Panc1 (cell line): ENCODE data around the gene SETD7. TPM values are rescaled to one million over a fixed set of nuclear protein-coding genes. Genes with fewer than 3 reads are reported as not detected.

ENCODE experiments used
- ATAC-seq: fragments of 200-7000 bp; cut with Tn5 transposase; 2 replicates; pipeline ENCODE4 v1.9.1; 2020; ENCODE audit warnings: mild to moderate bottlenecking, moderate library complexity
- BruUV-seq: library from RNA; stranded (reverse); fragments of 400-500 nt; replicated peaks from 2 replicates; lab custom pipeline; 2021; lab: Mats Ljungman, UMichigan
- CTCF ChIA-PET: fragments of 300-600 bp; sonication (Branson Sonifier 250); formaldehyde crosslinking; loops from one replicate; lab custom pipeline; 2022; ENCODE audit warnings: antibody characterized with exemption; lab: Charles Lee
- POLR2A ChIA-PET: fragments of 300-600 bp; sonication (Branson Sonifier 250); formaldehyde crosslinking; loops from one replicate; lab custom pipeline; 2022; ENCODE audit warnings: antibody characterized with exemption; lab: Charles Lee
- DNase-seq: peaks from one replicate; pipeline ENCODE4 v3.0.0-alpha.2; 2010; ENCODE audit warnings: low read depth, low spot score
- H3K27ac ChIP-seq: 2 replicates; pipeline ENCODE4 v1.5.1; 2011; ENCODE audit warnings: mild to moderate bottlenecking, low read length, inconsistent platforms
- H3K27me3 ChIP-seq: fragments of 200-500 bp; sonication (Bioruptor generic); 2 replicates; pipeline ENCODE4 v1.6.0; 2014; ENCODE audit warnings: low read length, inconsistent platforms; ENCODE audit not compliant: control insufficient read depth, insufficient read depth
- H3K36me3 ChIP-seq: fragments of 200-500 bp; sonication (Bioruptor generic); 2 replicates; pipeline ENCODE4 v1.5.1; 2014; ENCODE audit warnings: inconsistent platforms, mild to moderate bottlenecking, low read length, moderate library complexity; ENCODE audit not compliant: control insufficient read depth, insufficient read depth
- H3K4me1 ChIP-seq: 2 replicates; pipeline ENCODE4 v1.5.1; 2011; ENCODE audit warnings: inconsistent platforms, mild to moderate bottlenecking, low read length, moderate library complexity; ENCODE audit not compliant: control insufficient read depth, insufficient read depth
- H3K4me3 ChIP-seq, 2 experiments: 2 replicates each; pipeline ENCODE4 v1.5.1; 2011 to 2012; ENCODE audit warnings: low read depth in 2 of 2, low read length in 2 of 2, mild to moderate bottlenecking in 2 of 2, inconsistent platforms in 1 of 2, moderate library complexity in 1 of 2
- H3K9me3 ChIP-seq: fragments of 200-500 bp; sonication (Bioruptor generic); 2 replicates; pipeline ENCODE4 v1.5.1; 2014; ENCODE audit warnings: low read depth, mild to moderate bottlenecking, inconsistent platforms, low read length, moderate library complexity; ENCODE audit not compliant: control insufficient read depth, insufficient read depth
- POLR2AphosphoS5 ChIP-seq: IDR thresholded peaks from 2 replicates; pipeline ENCODE4 v1.6.1; 2012; ENCODE audit warnings: mild to moderate bottlenecking, low read depth, low read length, moderate library complexity
- SIN3A ChIP-seq: IDR thresholded peaks from 2 replicates; pipeline ENCODE4 v1.6.1; 2012; ENCODE audit warnings: low read depth, mild to moderate bottlenecking, low read length, moderate library complexity, borderline replicate concordance; ENCODE audit not compliant: insufficient read depth
- TCF7L2 ChIP-seq: IDR thresholded peaks from 2 replicates; pipeline ENCODE4 v1.6.1; 2011; ENCODE audit warnings: mild to moderate bottlenecking, low read depth, low read length, inconsistent platforms
- in situ Hi-C: cut with HindIII; loops from 2 replicates; pipeline ENCODE4 v1.10.0; 2016; ENCODE audit warnings: low sequenced_read_pairs, low pct_unique_long_range_greater_than_20kb
- intact Hi-C: fragments of 100-400 bp; cut with micrococcal nuclease; formaldehyde crosslinking; loops from one replicate; pipeline ENCODE4 v1.10.0; 2022; ENCODE audit not compliant: unreplicated experiment
- total RNA-seq: library from RNA; stranded (reverse); gene quantifications from one replicate; pipeline ENCODE4 v1.2.1, GENCODE V29; 2021; ENCODE audit not compliant: unreplicated experiment
- TF ChIP-seq, protein P1 (sequence below), 2 experiments: IDR thresholded peaks; 2 replicates each; pipeline ENCODE4 v1.6.1; 2011 to 2012; ENCODE audit warnings: low read depth in 2 of 2, control low read depth in 1 of 2, low read length in 1 of 2, mild to moderate bottlenecking in 1 of 2, moderate library complexity in 1 of 2; ENCODE audit not compliant: insufficient read depth in 1 of 2
- TF ChIP-seq, protein P2 (sequence below): fragments of 450-650 bp; IDR thresholded peaks from 2 replicates; pipeline ENCODE4 v1.5.1; 2017; ENCODE audit warnings: mild to moderate bottlenecking

SETD7 gene
- total RNA-seq, 1 experiment from 2014 or later = 24.8 TPM

DNA sequence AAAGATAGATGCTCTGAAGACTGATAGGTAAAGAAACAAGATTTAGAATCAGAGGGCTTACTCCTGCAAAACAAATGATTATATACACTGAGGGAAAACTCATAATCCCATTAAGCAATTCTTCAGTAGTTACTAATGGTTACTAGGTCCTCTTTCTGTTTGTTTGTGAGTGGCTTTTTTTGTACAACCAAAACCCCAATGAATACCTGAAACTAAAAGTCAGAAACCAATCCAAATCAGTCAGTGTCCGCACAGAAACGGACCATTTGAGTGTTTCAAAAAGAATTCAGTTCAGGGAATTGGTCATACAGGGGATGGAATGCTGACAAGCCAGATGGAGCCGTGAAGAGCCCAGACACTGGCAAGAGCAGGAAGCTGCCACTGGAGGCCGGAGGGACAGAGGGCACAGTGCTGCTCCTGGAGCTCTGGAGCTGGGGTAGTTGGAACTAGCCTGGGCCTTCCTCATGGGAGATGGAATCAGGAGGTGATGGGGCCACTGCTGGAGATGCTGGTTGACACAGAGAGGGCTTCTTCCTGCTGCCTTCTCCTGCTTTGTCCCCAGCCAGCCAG is 31.9 kb downstream of the SETD7 start:
- no TSS peak for BruUV-seq
- Histone ChIP-seq H3K4me1 (no peaks in the 10 kb centered on the region), H3K36me3 (peaks cover 3% of the 10 kb centered on the region; the same call in 1 of the 2 replicates), H3K9me3 (no peaks in the 10 kb centered on the region), H3K27ac (no peak overlapping the region), H3K4me3 (no peak overlapping the region), H3K27me3 (no peaks in the 10 kb centered on the region)
- TF ChIP-seq, protein P1, sequence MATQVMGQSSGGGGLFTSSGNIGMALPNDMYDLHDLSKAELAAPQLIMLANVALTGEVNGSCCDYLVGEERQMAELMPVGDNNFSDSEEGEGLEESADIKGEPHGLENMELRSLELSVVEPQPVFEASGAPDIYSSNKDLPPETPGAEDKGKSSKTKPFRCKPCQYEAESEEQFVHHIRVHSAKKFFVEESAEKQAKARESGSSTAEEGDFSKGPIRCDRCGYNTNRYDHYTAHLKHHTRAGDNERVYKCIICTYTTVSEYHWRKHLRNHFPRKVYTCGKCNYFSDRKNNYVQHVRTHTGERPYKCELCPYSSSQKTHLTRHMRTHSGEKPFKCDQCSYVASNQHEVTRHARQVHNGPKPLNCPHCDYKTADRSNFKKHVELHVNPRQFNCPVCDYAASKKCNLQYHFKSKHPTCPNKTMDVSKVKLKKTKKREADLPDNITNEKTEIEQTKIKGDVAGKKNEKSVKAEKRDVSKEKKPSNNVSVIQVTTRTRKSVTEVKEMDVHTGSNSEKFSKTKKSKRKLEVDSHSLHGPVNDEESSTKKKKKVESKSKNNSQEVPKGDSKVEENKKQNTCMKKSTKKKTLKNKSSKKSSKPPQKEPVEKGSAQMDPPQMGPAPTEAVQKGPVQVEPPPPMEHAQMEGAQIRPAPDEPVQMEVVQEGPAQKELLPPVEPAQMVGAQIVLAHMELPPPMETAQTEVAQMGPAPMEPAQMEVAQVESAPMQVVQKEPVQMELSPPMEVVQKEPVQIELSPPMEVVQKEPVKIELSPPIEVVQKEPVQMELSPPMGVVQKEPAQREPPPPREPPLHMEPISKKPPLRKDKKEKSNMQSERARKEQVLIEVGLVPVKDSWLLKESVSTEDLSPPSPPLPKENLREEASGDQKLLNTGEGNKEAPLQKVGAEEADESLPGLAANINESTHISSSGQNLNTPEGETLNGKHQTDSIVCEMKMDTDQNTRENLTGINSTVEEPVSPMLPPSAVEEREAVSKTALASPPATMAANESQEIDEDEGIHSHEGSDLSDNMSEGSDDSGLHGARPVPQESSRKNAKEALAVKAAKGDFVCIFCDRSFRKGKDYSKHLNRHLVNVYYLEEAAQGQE (IDR thresholded peaks at IDR 0.05; ENCODE audit: insufficient read depth in 1 of 2, low read depth in 2 of 2, low read length in 1 of 2) = no peak
- TF ChIP-seq TCF7L2 (no peak), POLR2AphosphoS5 (no peak), SIN3A (no peak)
- TF ChIP-seq, protein P2, sequence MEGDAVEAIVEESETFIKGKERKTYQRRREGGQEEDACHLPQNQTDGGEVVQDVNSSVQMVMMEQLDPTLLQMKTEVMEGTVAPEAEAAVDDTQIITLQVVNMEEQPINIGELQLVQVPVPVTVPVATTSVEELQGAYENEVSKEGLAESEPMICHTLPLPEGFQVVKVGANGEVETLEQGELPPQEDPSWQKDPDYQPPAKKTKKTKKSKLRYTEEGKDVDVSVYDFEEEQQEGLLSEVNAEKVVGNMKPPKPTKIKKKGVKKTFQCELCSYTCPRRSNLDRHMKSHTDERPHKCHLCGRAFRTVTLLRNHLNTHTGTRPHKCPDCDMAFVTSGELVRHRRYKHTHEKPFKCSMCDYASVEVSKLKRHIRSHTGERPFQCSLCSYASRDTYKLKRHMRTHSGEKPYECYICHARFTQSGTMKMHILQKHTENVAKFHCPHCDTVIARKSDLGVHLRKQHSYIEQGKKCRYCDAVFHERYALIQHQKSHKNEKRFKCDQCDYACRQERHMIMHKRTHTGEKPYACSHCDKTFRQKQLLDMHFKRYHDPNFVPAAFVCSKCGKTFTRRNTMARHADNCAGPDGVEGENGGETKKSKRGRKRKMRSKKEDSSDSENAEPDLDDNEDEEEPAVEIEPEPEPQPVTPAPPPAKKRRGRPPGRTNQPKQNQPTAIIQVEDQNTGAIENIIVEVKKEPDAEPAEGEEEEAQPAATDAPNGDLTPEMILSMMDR = no peak
- CTCF ChIA-PET = no interaction called here
- intact Hi-C loops (no loop called here), in situ Hi-C loops (no loop called here)
- POLR2A ChIA-PET = no interaction called here
- ATAC-seq (no peak), DNase-seq (no peak)

DNA sequence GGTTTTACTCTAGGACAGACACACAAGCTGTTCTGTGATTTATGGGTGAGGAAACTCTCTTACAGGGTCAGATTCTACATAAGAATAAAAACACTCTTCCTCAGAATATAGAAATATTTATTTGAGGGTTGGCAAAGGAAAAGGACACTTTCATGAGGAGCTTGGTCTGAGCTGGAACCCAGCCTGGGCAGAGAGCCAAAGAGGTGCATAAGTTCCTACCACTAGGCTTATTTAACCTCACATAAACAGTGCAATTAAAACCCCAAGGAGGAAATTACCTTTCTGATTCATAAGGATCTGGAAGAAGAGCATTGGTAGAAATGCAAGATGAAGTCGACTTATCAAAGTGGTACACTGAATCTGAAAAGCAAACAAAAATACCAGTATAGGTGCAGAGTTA is 32.9 kb downstream of the SETD7 start:
- in situ Hi-C loops (no loop called here), intact Hi-C loops (no loop called here)
- ChIA-PET CTCF (interaction anchor here (1.0 kb wide), 1 partner anchor 14 kb away, joined by 14 read pairs; no protein-coding TSS in a partner anchor), POLR2A (no interaction called here)
- Histone ChIP-seq H3K27me3 (no peaks in the 10 kb centered on the region), H3K4me3 (no peak overlapping the region), H3K36me3 (peaks cover 3% of the 10 kb centered on the region; the same call in 1 of the 2 replicates), H3K9me3 (no peaks in the 10 kb centered on the region), H3K4me1 (no peaks in the 10 kb centered on the region), H3K27ac (no peak overlapping the region)
- TF ChIP-seq, protein P2 = no peak
- TF ChIP-seq, protein P1 (IDR thresholded peaks at IDR 0.05; ENCODE audit: insufficient read depth in 1 of 2, low read depth in 2 of 2, low read length in 1 of 2) = no peak
- no peak for TF ChIP-seq SIN3A
- TF ChIP-seq TCF7L2 = no peak
- TF ChIP-seq POLR2AphosphoS5 = no peak
- no peak for ATAC-seq
- DNase-seq = no peak
- no TSS peak for BruUV-seq
